LHCN-M2 (cell line): ENCODE measurements around the gene FAM149A. TPM values are rescaled to one million over a fixed set of nuclear protein-coding genes. Genes with fewer than 3 reads are reported as not detected.
A peak's percentile ranks its signal among the peaks of the same experiment; 100 is the strongest.

Experiments used
- DNase-seq: peaks from one replicate; pipeline ENCODE4 v3.0.0-alpha.2; 2012; ENCODE audit warnings: low read depth
- total RNA-seq: library from RNA; depleted of rRNA; stranded (reverse); fragments of >200 nt; gene quantifications from 2 replicates; pipeline ENCODE4 v1.2.3, GENCODE V29; 2014

The FAM149A gene
- total RNA-seq, 1 experiment from 2014 or later: 1.3 TPM

- no peak for DNase-seq
Measured at GRCh38 chr4:186158021-186158813, 53.7 kb downstream of the FAM149A start.

DNA sequence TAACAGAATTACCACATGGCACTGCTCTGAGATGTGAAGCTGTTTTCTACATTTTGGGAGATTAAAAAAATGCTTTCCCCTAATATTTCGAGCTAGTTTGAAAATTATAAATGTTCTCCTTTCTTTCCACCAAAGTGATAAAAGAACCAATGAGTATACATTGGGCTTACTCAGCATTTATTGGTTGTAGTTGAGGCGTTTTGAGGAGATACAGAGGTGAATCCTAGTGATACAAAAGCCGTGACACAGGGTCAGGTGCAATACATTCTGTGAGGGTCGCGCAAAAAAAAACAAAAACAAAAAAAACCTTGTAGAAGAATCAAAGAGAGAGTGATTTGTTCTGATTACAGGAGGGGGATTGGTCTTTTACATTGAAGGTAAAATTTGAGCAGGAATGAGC lies 54.5 kb downstream of the FAM149A start:
- DNase-seq: no peak

DNA sequence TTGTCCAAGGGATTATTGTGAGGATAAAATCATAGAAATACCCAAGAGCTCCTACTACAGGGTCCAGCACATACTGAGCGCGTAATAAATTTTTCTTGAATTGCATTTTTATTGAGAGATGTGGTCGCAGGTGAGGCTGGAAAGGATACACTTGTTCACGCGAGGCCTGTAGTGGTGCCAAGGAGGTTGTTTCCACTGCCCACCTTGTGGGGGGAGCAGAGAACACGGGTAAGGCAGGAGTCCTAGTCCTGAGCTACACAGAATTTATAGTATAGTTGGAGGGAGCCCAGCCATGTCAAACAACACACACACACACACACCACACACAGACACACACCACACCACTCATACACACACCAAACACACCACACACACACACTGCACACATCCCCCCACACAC lies 55.1 kb downstream of the FAM149A start:
- DNase-seq: no peak

- DNase-seq: no peak
Measured at GRCh38 chr4:186161138-186161537, 56.6 kb downstream of the FAM149A start.

GRCh38 chr4:186166852-186167512 lies 62.5 kb downstream of the FAM149A start:
- no peak for DNase-seq

DNA sequence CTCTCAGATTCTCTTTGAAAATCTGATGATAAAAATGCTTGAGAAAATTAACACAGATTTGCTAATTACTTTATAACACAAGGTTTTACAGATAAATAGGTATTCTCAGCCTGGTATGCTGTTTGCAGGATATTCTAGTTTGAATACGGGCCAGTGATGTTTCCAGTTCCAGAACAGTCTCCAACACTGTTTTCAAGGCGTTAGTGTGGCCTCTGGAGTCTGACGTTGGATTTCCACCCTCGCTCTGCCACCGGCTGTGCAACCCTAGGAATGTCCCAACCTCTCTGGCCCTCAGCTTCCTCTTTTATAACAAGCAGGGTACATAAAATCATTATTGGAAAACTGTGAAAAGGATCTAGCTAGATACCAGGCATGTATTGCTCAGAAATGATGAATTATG lies 63.1 kb downstream of the FAM149A start:
- no peak for DNase-seq

DNA sequence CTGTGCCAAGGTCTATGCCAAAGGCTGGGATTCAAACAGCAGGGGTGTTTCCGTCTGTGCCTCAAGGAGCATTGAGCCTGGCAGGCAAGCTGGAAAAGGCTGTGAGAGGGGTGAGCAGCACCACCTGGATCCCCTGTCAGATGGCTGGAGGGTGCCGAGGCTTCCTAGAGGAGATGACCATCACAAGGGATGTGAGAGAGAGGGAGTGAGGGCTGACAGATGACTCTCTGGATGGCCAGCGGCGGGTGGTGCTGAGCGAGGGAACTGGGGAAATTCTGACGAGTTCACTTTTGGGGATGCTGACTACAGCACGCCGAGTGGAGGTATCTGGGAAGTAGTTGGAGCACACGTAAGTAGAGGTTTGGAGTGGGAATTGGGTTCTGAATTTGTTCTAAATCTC lies 64.2 kb downstream of the FAM149A start:
- no peak for DNase-seq

- no peak for DNase-seq
Measured at GRCh38 chr4:186169333-186169944, 64.9 kb downstream of the FAM149A start.

DNA sequence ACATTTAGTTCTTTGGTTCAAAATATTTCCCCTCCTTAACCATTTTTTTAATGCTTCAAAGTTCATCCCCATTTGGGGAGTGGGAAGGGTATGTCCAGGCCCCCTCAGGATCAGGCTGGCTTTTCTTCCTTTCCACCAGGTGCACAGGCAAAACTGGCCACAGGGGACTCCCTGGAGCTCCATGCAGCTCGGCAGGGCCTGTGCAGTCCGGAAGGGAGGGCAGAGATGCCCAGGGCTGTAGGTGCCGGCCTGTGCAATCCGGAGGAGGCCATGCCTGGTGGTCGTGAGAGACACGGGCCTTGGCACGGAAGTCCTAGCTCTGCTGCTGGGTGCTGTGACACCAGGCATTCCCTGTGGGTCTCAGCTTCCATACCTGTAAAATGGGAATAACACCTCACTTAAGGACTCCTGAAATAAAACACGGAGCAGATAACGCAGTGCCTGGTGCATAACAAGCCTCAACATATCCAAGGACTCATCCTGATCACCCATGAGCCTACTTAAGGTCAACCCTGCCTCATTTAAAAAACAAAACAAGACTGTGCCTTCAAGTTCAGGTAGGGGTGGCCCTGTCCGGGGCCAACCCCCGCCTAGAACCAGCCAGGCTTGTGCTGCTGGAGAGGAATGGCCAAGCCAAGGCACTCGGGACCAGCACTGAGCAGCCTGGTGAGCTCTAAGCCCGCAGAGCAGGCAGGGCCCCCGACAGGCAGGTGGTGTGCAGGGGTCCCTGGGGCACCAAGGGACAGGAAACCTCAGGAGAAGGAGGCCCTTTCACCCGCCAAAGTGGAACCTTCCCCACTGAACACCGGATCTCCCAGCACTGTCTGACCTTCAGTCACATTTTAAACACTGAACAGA lies 65.7 kb downstream of the FAM149A start:
- no peak for DNase-seq

- DNase-seq: no peak
Measured at GRCh38 chr4:186170966-186171365, 66.5 kb downstream of the FAM149A start.

DNA sequence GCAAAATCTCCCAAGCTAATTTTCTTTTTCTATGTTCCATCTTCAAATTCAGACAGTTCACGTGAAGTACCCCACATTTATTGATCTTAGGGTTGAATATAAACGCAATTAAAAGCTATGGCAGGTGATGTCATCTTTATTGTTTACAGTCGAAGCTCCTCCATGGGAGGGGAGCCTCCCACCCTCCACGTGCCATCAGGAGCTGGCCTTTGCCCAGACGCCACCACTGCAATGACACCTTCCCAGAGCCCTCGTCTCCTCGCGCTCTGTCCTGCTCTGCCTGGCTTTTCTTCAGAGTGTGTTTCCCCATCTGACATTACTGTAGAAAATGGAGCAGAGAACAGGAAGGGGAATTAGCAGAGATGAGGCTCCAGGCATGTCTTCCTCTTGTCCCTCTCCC lies 68.0 kb downstream of the FAM149A start:
- no peak for DNase-seq

GRCh38 chr4:186188107-186188506 lies 83.6 kb downstream of the FAM149A start:
- no peak for DNase-seq

- DNase-seq: no peak
Measured at GRCh38 chr4:186189656-186190055, 85.2 kb downstream of the FAM149A start.

DNA sequence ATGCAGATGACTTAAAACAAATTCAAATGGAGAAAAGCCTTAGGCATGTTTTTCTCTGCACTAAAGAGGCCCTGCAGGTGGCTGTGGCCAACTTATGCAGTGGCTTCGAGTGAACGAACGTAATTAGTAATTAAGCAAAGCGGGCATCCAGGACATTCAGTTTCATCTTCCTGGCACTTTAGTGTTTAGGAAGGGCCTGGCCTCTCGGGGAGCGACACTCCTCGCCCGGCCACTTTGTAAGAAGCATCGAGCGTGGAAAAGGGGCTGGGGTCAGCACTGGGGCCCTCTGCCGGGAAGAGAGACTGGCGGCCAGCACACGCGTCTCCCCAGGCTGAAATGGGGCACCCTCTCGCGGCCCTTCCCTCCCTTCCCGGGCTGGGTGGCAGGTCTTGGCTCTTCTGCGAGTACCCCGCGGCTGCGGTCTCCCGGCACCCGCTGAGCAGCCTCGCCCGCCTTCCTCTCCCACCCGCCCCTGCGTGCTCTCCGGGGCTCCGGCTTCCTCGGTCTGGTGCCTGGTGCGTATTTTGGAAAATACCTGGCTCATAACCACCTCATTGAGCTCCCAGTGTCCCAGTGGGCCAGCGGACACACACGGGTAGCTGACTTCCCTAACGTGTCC lies 86.2 kb downstream of the FAM149A start:
- no peak for DNase-seq

- peak; percentile 78 for DNase-seq
Measured at GRCh38 chr4:186191200-186192065, 86.9 kb downstream of the FAM149A start, which contains the start of gene CYP4V2. CYP4V2 (plus strand) TSS chr4:186191567; CDS start chr4:186191824, 257 bp downstream.

GRCh38 chr4:186192066-186192612 lies 87.6 kb downstream of the FAM149A start:
- DNase-seq: peak; percentile 48

GRCh38 chr4:186193851-186194250 lies 89.3 kb downstream of the FAM149A start:
- no peak for DNase-seq

GRCh38 chr4:186196063-186196462 lies 91.6 kb downstream of the FAM149A start:
- no peak for DNase-seq

GRCh38 chr4:186200516-186200915 lies 96.0 kb downstream of the FAM149A start:
- DNase-seq: no peak

GRCh38 chr4:186201010-186201409 lies 96.5 kb downstream of the FAM149A start:
- DNase-seq: no peak
